Fibroblast of lung (primary cell): ENCODE data around the gene BMP6.

Experiments used
- EZH2 ChIP-seq: IDR thresholded peaks from 2 replicates; pipeline ENCODE4 v1.5.1; 2012; ENCODE audit warnings: low read length, control low read depth, mild to moderate bottlenecking; ENCODE audit errors: missing control alignments
- TF ChIP-seq, protein P1 (sequence below), 2 donors: IDR thresholded peaks in 1 of 2; conservative IDR thresholded peaks in 1 of 2; 1 replicate in 1 of 2; 2 replicates in 1 of 2; pipeline ENCODE4 v1.5.1; 2011 to 2012; ENCODE audit warnings: low read length in 2 of 2, control low read depth in 1 of 2, inconsistent platforms in 1 of 2, low read depth in 1 of 2, mild to moderate bottlenecking in 1 of 2

DNA sequence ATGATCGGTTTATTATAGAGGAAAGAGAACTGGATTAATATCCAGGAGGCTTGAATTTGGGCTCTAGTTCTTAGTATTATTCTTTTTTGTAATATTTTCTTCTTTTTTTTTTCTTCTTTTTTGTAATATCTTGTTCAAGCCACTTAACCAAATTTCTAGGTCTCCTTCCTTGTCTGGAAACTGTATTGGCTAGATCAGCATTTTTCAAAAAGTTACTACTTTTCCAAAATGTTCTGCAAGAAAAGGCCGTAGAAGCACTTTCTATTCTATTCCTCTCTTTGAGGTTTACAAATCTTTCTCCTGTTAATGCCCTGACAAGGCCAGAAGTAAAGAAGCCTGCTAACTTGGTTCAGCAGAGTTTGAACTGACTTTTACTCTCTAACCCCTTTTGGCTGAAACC is 12.0 kb downstream of the BMP6 start:
- TF ChIP-seq, protein P1, sequence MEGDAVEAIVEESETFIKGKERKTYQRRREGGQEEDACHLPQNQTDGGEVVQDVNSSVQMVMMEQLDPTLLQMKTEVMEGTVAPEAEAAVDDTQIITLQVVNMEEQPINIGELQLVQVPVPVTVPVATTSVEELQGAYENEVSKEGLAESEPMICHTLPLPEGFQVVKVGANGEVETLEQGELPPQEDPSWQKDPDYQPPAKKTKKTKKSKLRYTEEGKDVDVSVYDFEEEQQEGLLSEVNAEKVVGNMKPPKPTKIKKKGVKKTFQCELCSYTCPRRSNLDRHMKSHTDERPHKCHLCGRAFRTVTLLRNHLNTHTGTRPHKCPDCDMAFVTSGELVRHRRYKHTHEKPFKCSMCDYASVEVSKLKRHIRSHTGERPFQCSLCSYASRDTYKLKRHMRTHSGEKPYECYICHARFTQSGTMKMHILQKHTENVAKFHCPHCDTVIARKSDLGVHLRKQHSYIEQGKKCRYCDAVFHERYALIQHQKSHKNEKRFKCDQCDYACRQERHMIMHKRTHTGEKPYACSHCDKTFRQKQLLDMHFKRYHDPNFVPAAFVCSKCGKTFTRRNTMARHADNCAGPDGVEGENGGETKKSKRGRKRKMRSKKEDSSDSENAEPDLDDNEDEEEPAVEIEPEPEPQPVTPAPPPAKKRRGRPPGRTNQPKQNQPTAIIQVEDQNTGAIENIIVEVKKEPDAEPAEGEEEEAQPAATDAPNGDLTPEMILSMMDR (conservative IDR thresholded peaks at IDR 0.05 in 1 of 2, IDR thresholded peaks at IDR 0.05 in 1 of 2; ENCODE audit: low read depth in 1 of 2, low read length in 2 of 2), result no peak
- TF ChIP-seq EZH2, result no peak
